Measurements from ENCODE around the gene SEMA6B. TPM values are rescaled to one million over a fixed set of nuclear protein-coding genes. Genes with fewer than 3 reads are reported as not detected.
"Not testable (repeated sequence)": the region's sequence is repeated elsewhere in the genome, so short reads cannot be mapped to it uniquely, and the experiment has no call there.

Gene SEMA6B
- total and polyA plus RNA-seq, 11 donors = 6.0 to 29.7 (median 10.1) TPM

DNA sequence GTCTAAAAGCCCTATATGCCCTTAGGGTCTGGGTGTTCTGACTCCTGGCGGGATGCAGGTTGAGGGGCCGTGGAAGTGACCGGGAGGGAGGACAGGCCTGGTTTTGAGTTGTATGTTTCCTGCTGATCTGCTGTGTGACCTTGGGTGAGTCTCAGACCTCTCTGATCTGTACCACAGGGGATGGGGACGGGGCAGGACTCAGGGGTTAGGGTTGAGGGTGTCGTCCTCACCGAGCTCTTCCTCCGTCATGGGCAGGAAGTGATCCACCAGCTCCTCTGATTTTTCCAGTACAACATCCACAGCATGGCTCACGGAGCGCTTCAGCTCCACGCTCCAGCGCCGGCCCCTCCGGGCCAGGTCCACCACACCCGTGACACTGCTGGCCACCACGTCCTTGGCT lies 30.6 kb downstream of the SEMA6B start:
- peaks cover 0 to 4% (median 0%) of the 10 kb centered on the region in 9 donors for H3K36me3 ChIP-seq
- H3K27ac ChIP-seq = no peak overlapping the region
- H3K4me1 ChIP-seq = peaks cover 0 to 10% (median 0%) of the 10 kb centered on the region in 12 donors
- no peaks in the 10 kb centered on the region for H3K27me3 ChIP-seq
- WGBS, 4 donors = 61 to 75% (median 71%) methylated on average over 15 of the region's 15 CpGs
- DNase-seq (no peak), ATAC-seq (no peak)
- intact Hi-C loops (cut with DNase I) = loop anchor here in 5 of 10 donors (10.0 kb wide), 2 partner anchors 254 to 264 kb away; partner anchors contain the start of gene SHD (in 2 of the 5)
- no peak overlapping the region for H3K4me3 ChIP-seq
- no peaks in the 10 kb centered on the region for H3K9me3 ChIP-seq
- TF ChIP-seq, protein P1, sequence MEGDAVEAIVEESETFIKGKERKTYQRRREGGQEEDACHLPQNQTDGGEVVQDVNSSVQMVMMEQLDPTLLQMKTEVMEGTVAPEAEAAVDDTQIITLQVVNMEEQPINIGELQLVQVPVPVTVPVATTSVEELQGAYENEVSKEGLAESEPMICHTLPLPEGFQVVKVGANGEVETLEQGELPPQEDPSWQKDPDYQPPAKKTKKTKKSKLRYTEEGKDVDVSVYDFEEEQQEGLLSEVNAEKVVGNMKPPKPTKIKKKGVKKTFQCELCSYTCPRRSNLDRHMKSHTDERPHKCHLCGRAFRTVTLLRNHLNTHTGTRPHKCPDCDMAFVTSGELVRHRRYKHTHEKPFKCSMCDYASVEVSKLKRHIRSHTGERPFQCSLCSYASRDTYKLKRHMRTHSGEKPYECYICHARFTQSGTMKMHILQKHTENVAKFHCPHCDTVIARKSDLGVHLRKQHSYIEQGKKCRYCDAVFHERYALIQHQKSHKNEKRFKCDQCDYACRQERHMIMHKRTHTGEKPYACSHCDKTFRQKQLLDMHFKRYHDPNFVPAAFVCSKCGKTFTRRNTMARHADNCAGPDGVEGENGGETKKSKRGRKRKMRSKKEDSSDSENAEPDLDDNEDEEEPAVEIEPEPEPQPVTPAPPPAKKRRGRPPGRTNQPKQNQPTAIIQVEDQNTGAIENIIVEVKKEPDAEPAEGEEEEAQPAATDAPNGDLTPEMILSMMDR (IDR thresholded peaks at IDR 0.05) = no peak
- TF ChIP-seq POLR2A (IDR thresholded peaks at IDR 0.05) = no peak

DNA sequence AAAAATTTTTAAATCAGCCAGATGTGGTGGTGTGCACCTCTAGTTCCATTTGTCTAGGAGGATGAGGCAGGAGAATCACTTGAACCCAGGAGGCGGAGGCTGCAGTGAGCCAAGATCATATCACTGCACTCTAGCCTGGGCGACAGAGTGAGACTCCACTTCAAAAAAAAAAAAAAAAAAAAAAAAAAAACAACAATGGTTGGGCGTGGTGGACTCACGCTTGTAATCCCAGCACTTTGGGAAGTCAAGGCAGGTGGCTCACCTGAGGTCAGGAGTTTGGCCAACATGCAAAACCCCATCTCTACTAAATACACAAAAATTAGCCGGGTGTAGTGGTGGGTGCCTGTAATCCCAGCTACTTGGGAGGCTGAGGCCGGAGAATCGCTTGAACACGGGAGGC lies 32.1 kb downstream of the SEMA6B start:
- not testable (repeated sequence) for H3K36me3 ChIP-seq, ATAC-seq, H3K9me3 ChIP-seq, H3K27ac ChIP-seq, H3K27me3 ChIP-seq, H3K4me1 ChIP-seq, DNase-seq, H3K4me3 ChIP-seq
- intact Hi-C loops (cut with DNase I) = loop anchor here in 5 of 10 donors (10.0 kb wide), 2 partner anchors 253 to 263 kb away; partner anchors contain the start of gene SHD (in 2 of the 5)
- WGBS, 4 donors = 80 to 90% (median 86%) methylated on average over 8 of the region's 8 CpGs

DNA sequence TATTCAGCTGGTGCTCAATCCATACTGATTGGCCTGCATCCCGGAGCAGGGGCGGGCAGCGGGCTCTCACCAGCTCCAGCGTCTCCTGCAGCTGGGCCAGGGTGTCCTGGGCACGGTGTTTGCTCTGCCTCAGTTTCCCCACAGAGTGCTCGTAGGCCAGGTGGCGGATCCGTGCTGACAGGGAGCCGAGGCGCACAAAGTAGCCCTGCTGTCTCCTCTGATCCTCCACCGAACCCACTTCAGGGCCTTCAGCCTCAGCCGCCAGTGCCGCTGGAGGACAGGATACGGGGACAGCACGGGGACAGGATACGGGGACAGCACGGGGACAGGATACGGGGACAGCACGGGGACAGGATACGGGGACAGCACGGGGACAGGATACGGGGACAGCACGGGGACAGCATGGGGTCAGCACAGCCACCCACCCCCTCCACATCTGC lies 33.9 kb downstream of the SEMA6B start:
- Histone ChIP-seq H3K9me3 (no peaks in the 10 kb centered on the region), H3K36me3 (peaks cover 0 to 7% (median 0%) of the 10 kb centered on the region in 9 donors), H3K4me3 (peak overlapping the region in 1 of 12 donors; percentile 15), H3K4me1 (peaks cover 0 to 4% (median 0%) of the 10 kb centered on the region in 12 donors), H3K27ac (no peak overlapping the region), H3K27me3 (no peaks in the 10 kb centered on the region)
- TF ChIP-seq POLR2A (IDR thresholded peaks at IDR 0.05) = no peak
- TF ChIP-seq, protein P1 (IDR thresholded peaks at IDR 0.05) = no peak
- DNase-seq = peak in 1 of 5 donors; percentile 14
- 51 to 71% (median 63%) methylated on average over 14 to 23 of the region's 23 CpGs for WGBS, 4 donors
- peak in 1 of 4 donors; percentile 10 for ATAC-seq
- intact Hi-C loops (cut with DNase I) = loop anchor here in 5 of 10 donors (10.0 kb wide), 2 partner anchors 251 to 261 kb away; partner anchors contain the start of gene SHD (in 2 of the 5)

DNA sequence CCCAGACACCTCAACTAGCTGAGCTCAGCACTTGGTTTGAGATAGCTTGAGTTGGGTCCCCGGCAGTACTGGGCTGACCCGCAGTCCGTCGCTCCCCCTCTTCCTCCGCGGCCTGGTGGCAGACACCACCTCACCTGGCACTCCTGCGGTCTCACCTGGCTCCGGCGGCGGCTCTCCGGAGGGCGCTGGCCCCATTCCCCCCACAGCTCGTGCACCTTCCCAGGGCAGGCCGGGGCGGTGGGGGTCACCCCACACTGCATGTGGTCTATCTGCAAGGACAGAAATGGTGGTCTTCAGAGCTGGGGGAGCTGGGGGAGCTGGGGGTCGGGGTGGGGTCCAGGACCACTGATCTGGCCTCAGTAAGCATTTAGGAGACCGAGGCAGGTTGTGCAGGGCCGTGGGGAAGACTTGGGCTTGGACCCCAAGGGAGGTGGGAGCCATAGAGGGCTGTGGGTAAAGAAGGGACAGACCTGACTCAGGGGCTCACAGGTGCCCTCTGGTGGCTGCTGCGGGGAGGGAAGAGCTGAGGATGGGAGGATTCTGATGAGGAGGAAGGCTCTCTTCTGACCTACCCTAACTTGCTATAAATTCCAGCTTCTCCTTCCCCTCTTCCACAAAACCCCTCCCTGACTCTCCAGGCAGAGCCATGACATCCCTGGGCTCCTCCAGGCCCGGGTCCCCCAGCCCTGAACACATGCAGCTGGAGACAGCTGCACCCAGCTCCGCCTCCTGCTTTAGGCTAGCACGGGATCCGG lies 34.5 kb downstream of the SEMA6B start:
- H3K4me3 ChIP-seq = peak overlapping the region in 1 of 12 donors; percentile 15
- intact Hi-C loops (cut with DNase I) = loop anchor here in 5 of 10 donors (10.0 kb wide), 2 partner anchors 250 to 260 kb away; partner anchors contain the start of gene SHD (in 2 of the 5)
- H3K27ac ChIP-seq = no peak overlapping the region
- no peaks in the 10 kb centered on the region for H3K27me3 ChIP-seq
- peak in 4 of 5 donors; percentile 43 to 71 (median 54) for DNase-seq
- 67 to 73% (median 72%) methylated on average over 23 of the region's 23 CpGs for WGBS, 4 donors
- peaks cover 0 to 7% (median 0%) of the 10 kb centered on the region in 9 donors for H3K36me3 ChIP-seq
- no peaks in the 10 kb centered on the region for H3K9me3 ChIP-seq
- H3K4me1 ChIP-seq = peaks cover 0 to 5% (median under 1%) of the 10 kb centered on the region in 12 donors
- peak in 3 of 4 donors; percentile 46 to 60 (median 58) for ATAC-seq
- TF ChIP-seq POLR2A (IDR thresholded peaks at IDR 0.05) = no peak
- TF ChIP-seq, protein P1 (IDR thresholded peaks at IDR 0.05) = peak; percentile 61 to 79 (median 72)

Measured in heart left ventricle (tissue), 16 donors.